ENCODE measurements around the gene NAV2.

GRCh38 chr11:19770277-19770676 is 57.6 kb downstream of the NAV2 start:
- TF ChIP-seq CTCF (conservative IDR thresholded peaks at IDR 0.05): no peak
- no peak for TF ChIP-seq EZH2 (IDR thresholded peaks at IDR 0.05; ENCODE audit: low read depth)

Measured in PC-9 (cell line).